GM19193 (cell line): ENCODE measurements around the gene CD160.

ENCODE experiments used
- POLR2A ChIP-seq: IDR thresholded peaks from 4 replicates; pipeline ENCODE4 v1.6.1; 2011; ENCODE audit not compliant: insufficient read depth, insufficient read length; ENCODE audit errors: extremely low read depth

Gene CD160

GRCh38 chr1:145707183-145707867, 12.0 kb upstream of the CD160 start, which contains the start of gene PDZK1:
Gene PDZK1 (minus strand): TSS chr1:145707368. CDS start chr1:145688021, 19,347 bp downstream.
- TF ChIP-seq POLR2A: no peak

GRCh38 chr1:145708063-145708462, 11.2 kb upstream of the CD160 start:
- no peak for TF ChIP-seq POLR2A

DNA sequence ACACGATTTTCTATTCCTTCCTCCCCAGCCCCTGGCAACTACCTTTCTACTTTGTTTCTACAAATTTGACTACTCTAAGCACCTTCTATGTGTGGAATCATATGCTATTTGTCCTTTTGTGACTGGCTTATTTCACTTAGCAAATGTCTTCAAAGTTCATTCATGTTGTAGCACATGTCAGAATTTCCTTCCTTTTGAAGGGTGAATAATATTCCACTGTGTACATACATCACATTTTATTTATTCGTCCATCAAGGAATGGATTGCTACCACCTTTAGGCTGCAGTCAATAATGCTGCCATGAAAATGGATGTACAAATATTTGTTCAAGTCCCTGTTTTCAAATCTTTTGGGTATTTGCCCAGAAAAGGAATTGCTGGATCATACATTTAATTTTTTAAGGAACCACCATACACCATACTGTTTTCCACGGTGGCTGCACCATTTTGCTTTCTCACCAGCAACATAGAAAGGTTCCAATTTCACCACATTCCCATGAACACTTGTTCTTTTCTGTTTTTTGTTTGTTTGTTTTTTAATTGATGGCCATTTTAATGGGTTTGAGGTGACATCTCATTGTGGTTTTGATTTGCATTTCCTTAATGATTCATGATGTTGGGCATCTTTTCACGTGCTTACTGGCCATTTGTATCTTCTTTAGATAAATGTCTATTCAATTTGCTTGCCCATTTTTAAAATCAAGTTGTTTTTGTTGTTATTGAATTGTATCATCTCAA, 8.8 kb upstream of the CD160 start:
- no peak for TF ChIP-seq POLR2A

GRCh38 chr1:145711213-145711651, 8.1 kb upstream of the CD160 start:
- no peak for TF ChIP-seq POLR2A

GRCh38 chr1:145714524-145715111, 4.7 kb upstream of the CD160 start:
- TF ChIP-seq POLR2A: no peak

GRCh38 chr1:145716641-145717345, 2.5 kb upstream of the CD160 start:
- no peak for TF ChIP-seq POLR2A

DNA sequence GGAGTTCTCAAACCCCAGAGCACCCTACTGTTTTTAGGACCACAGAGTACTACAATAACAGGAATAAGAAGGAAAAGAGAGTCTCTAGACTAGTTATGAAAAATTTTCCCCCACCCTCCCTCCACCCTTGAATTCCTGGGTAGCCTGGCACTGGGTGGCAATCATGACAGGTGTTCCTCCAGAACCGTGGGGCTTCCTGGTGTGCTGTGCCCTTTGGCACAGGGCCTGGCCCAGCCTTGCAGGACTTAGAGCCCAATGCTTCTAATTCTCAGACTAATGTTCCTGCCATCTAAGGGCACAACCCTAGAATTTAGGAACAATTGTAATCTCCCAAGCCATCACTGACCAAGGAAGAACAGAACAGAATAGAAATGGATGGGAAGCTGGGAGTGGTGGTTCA, 1.5 kb upstream of the CD160 start:
- TF ChIP-seq POLR2A: no peak

DNA sequence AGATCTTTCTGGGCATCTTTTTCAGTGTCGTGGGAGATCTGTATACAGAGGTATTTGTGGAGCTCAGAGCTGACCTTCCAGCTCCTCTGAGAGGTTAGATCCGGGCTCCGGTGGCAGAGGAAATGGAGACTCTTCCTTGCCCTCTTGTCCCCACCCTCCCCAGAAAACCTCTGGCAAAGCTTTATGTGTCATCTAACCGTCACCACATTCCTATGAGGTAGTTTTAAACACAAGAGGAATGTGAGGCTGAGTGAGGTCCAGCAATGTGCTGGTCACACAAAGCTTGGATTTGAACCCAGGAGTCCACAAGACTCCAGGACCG, 1.2 kb downstream of the CD160 start:
- no peak for TF ChIP-seq POLR2A

DNA sequence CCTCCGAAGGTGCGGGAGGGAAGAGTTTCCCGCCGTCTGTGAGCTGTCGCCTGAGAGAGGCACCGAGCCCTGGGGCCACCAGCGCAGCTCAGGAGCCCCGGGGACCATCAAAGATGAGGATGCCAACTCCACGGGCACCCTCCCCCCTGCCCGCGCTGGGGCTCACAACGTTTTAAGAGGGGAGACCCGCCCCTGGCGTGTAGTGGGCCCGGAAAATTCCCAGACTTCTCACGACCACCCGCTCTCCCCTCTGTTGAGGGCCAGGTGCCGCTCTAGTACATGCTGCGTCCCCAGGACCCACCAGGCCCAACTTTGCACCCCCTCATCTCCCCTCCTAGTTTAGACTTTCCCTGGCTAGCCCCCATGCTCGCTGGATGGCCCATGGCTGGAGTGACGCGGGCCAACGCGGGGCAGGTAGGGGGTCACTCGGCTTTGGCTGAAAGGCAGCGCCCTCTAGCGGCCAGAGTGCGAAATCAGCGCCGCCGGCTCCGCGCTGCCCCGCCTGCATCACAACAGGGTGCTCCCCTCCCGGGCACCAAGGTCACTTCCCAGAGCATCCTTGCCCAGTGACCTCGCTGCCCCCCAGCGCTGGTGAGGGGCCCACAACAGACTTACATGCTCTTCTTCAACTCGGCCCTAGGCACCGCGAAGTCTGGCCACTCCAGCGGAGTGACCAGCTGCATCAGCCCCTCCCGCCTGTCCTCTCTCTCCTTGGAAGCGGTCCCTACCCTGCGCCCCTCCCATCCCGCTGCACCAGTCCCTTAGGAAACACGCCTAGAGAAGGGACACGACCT, 1.8 kb downstream of the CD160 start:
- no peak for TF ChIP-seq POLR2A

- TF ChIP-seq POLR2A: no peak
These were observed 9.9 kb downstream of the CD160 start for GRCh38 chr1:145729196-145729595.

DNA sequence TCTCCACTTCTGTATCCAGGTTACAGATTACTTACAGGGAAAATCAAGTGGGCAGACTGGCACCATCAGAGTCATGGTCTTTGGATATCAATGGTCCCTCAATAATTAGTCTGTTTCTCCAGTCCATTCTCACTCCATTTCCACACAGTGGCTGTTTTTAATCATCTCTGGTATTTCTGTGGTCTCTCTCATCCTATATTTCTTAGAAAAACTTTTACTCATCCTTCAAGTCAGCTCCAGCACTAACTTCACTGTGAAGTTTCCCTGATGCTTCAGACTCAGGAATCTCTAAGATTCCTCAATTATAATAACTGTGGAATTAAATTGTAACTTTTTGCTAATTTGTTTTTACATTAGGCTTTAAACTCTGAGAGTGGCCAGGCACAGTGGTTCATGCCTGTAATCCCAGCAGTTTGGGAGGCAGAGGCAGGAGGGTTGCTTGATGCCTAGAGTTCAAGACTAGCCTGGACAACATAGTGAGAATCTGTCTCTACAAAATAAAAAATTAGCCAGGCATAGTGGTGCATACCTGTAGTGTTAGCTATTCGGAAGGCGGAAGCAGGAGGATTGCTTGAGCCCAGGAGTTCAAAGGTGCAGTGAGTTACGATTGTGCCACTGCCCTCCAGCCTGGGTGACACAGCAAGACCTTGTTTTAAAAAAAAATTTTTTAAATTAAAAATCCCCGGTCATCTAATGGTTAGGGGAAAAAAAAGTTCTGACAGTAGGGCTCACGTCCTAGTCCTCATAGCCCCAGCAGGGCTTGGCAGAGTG, 10.6 kb downstream of the CD160 start:
- TF ChIP-seq POLR2A: no peak

GRCh38 chr1:145730467-145730866, 11.2 kb downstream of the CD160 start:
- no peak for TF ChIP-seq POLR2A

- TF ChIP-seq POLR2A: no peak
These were observed 11.6 kb downstream of the CD160 start for GRCh38 chr1:145730900-145731299.

- no peak for TF ChIP-seq POLR2A
These were observed 16.9 kb downstream of the CD160 start for GRCh38 chr1:145736191-145736590.
